Germinal center (tissue), 1 donor: ENCODE results near the gene SLC6A6.
"Not testable (repeated sequence)": the region's sequence is repeated elsewhere in the genome, so short reads cannot be mapped to it uniquely, and the experiment has no call there.

ENCODE experiments used
- DNase-seq: peaks from one replicate; pipeline ENCODE4 v3.0.0; 2012; ENCODE audit warnings: mixed read lengths, low spot score

Gene SLC6A6

GRCh38 chr3:14398797-14399106, 3.7 kb upstream of the SLC6A6 start:
- no peak for DNase-seq

GRCh38 chr3:14401692-14402303, 608 bp upstream of the SLC6A6 start:
- no peak for DNase-seq

- DNase-seq, result no peak
These were observed 1.3 kb downstream of the SLC6A6 start for GRCh38 chr3:14403619-14404155.

GRCh38 chr3:14404186-14404585, 1.8 kb downstream of the SLC6A6 start:
- DNase-seq, result no peak

GRCh38 chr3:14404631-14405359, 2.4 kb downstream of the SLC6A6 start:
- DNase-seq, result no peak

GRCh38 chr3:14405360-14406238, 3.2 kb downstream of the SLC6A6 start:
- no peak for DNase-seq

- DNase-seq, result no peak
These were observed 3.9 kb downstream of the SLC6A6 start for GRCh38 chr3:14406336-14406735.

- DNase-seq, result no peak
These were observed 4.4 kb downstream of the SLC6A6 start for GRCh38 chr3:14406766-14407165.

GRCh38 chr3:14407203-14407602, 4.8 kb downstream of the SLC6A6 start:
- DNase-seq, result no peak

GRCh38 chr3:14409779-14410063, 7.3 kb downstream of the SLC6A6 start:
- not testable (repeated sequence) for DNase-seq

- no peak for DNase-seq
These were observed 7.7 kb downstream of the SLC6A6 start for GRCh38 chr3:14410106-14410502.

- no peak for DNase-seq
These were observed 8.2 kb downstream of the SLC6A6 start for GRCh38 chr3:14410503-14411165.

GRCh38 chr3:14411166-14411526, 8.7 kb downstream of the SLC6A6 start:
- DNase-seq, result no peak

GRCh38 chr3:14411988-14412387, 9.6 kb downstream of the SLC6A6 start:
- no peak for DNase-seq

- DNase-seq, result no peak
These were observed 10.5 kb downstream of the SLC6A6 start for GRCh38 chr3:14412831-14413380.

GRCh38 chr3:14413381-14414071, 11.1 kb downstream of the SLC6A6 start:
- DNase-seq, result no peak

GRCh38 chr3:14414846-14415464, 12.5 kb downstream of the SLC6A6 start:
- no peak for DNase-seq

- DNase-seq, result no peak
These were observed 13.1 kb downstream of the SLC6A6 start for GRCh38 chr3:14415501-14415900.

GRCh38 chr3:14416453-14416852, 14.0 kb downstream of the SLC6A6 start:
- DNase-seq, result no peak

GRCh38 chr3:14418296-14419250, 16.2 kb downstream of the SLC6A6 start:
- DNase-seq, result no peak
